Heart left ventricle (tissue), 16 donors: ENCODE measurements around the gene HOXB3. TPM values are rescaled to one million over a fixed set of nuclear protein-coding genes. Genes with fewer than 3 reads are reported as not detected.

Source experiments
- ATAC-seq, 4 donors: fragments of 200-7000 bp; cut with Tn5 transposase; one replicate each; pipeline ENCODE4 v1.9.1; 2020 to 2022; ENCODE audit warnings: moderate library complexity in 4 of 4, mild to moderate bottlenecking in 3 of 4, moderate number of reproducible peaks in 1 of 4
- DNase-seq, 5 donors: peaks; one replicate each; pipeline ENCODE4 v3.0.0-alpha.2; 2020
- H3K27ac ChIP-seq, 12 donors: fragments of 200-600 bp; sonication (generic) in 4 of 12; one replicate each; pipeline versions ENCODE4 v1.5.0 to v1.8.0; 2016 to 2022; ENCODE audit warnings: mild to moderate bottlenecking in 2 of 12
- H3K27me3 ChIP-seq, 9 donors: fragments of 200-600 bp; sonication (generic) in 2 of 9; one replicate each; pipeline versions ENCODE4 v1.5.1 to v1.8.0; 2016 to 2022; ENCODE audit warnings: mild to moderate bottlenecking in 3 of 9
- H3K36me3 ChIP-seq, 9 donors: fragments of 200-600 bp; sonication (generic) in 2 of 9; one replicate each; pipeline versions ENCODE4 v1.5.0 to v1.8.0; 2018 to 2022; ENCODE audit warnings: mild to moderate bottlenecking in 2 of 9
- H3K4me1 ChIP-seq, 12 donors: fragments of 200-600 bp; sonication (generic) in 4 of 12; one replicate each; pipeline versions ENCODE4 v1.5.0 to v1.8.0; 2016 to 2022; ENCODE audit warnings: mild to moderate bottlenecking in 3 of 12
- H3K4me3 ChIP-seq, 12 donors: fragments of 200-600 bp; sonication (generic) in 4 of 12; one replicate each; pipeline versions ENCODE4 v1.5.0 to v1.8.0; 2017 to 2022; ENCODE audit warnings: mild to moderate bottlenecking in 9 of 12, moderate library complexity in 4 of 12
- H3K9me3 ChIP-seq, 12 donors: fragments of 200-600 bp; sonication (generic) in 4 of 12; one replicate each; pipeline versions ENCODE4 v1.5.0 to v1.8.0; 2016 to 2022; ENCODE audit warnings: mild to moderate bottlenecking in 1 of 12
- POLR2A ChIP-seq, 2 donors: fragments of 450-650 bp; IDR thresholded peaks; one replicate each; pipeline ENCODE4 v1.6.1; 2017; ENCODE audit warnings: antibody characterized with exemption in 2 of 2, mild to moderate bottlenecking in 2 of 2, moderate library complexity in 2 of 2
- WGBS, 4 donors: extraction: QIAGEN DNeasy Blood & Tissue Kit in 2 of 4; methylation state at CpG; one replicate each; pipeline versions ENCODE4 v1.1.5 to v1.1.7; 2013 to 2018; 5-methylcytosine and 5-hydroxymethylcytosine counted together
- intact Hi-C, 10 donors: fragments of 100-400 bp; cut with DNase I; formaldehyde crosslinking; loops; one replicate each; pipeline versions ENCODE4 v1.11.1 to v1.14.2; 2022
- polyA plus RNA-seq, 2 donors: library from polyadenylated mRNA; stranded (reverse); fragments of 200-250 nt; gene quantifications; one replicate each; pipeline ENCODE4 v1.2.3, GENCODE V29; 2013
- total RNA-seq, 9 donors: library from RNA; depleted of rRNA in 2 of 9; stranded (reverse); fragments of >200 nt in 2 of 9; fragmentation: NEBNext Ultra II Directional in 3 of 9; extraction: Animal tissue kit (Norgen Biotek cat#: 25700) in 3 of 9; gene quantifications; one replicate each; pipeline versions ENCODE4 v1.1.0 to v1.2.4, GENCODE V29; 2016 to 2023
- TF ChIP-seq, protein P1 (sequence below), 12 donors: fragments of 200-600 bp; sonication (generic) in 4 of 12; IDR thresholded peaks; one replicate each; pipeline versions ENCODE4 v1.5.0 to v1.8.0; 2018 to 2022; ENCODE audit warnings: antibody characterized with exemption in 12 of 12, mild to moderate bottlenecking in 5 of 12
- donor health status: ischemic (EF 13 %, LVEDD 7.1; RV severe dilation, severe dysfunction).
- donor health status: healthy with polysubstance abuse.
- donor health status: DM: no; HTN: yes; CAD: no.
- donor health status: DM: no; HTN: no; CAD: no.
- donor health status: ischemic (EF 25% LVEDD 6.9; RV normal size, moderate dysfunction).
- donor health status: ischemic (EF 25% LVEDD 5.7; RV mildly dilated, moderate dysfunction).
- donor health status: healthy.
- donor health status: DM: yes; HTN: yes; CAD: no.
- donor health status: ischemic (EF 35%, LVEDD 5.7; RV mildly dilated, moderate dysfunction).
- donor health status: nonischemic (EF 11% LVEDD 7.7; RV severe dilation, severe dysfunction).
- donor health status: DM: yes; HTN: yes; CAD: no.
- donor health status: PGD.
- donor health status: ischemic (EF 29% LVEDD 5.4; RV normal size, mild dysfunction).
- donor health status: nonischemic (EF 23%, LVEDD 6.1; RV moderate dilation, normal function).

HOXB3 gene
- total and polyA plus RNA-seq, 11 donors, result 0.11 to 5.5 (median 2.0) TPM

DNA sequence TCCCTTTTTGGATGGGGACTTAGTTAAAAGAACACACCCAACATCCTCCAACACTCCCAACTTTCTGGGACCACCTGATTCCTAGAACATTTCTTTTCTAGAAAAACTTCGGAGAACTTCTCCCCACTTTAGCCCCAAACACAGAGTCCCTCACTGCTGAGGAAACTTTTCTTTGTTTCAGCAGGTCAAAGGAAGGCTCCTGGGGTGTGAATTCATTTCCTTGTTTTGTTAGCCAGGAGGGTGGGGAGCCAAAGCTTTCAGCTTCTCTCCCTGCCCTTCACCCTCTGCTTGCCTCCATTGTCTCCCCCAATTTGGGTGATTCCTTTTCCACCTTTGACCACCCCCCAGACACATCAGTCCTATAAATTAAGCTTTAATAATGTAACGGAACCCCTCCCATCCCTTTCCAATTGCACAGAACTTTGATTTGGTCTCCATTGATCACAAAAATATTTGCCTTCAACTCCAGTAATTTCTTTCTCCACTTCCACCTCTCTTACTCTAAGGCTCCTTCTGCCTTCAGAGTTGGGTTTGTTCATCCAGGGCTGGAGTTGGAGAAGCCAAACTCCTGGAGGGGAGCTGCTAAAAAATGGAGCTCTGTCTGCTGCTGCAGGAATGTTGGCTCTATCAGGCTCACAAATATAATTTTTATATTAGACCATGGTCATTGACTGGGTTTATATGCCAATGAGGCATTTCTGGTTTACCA is 22.2 kb downstream of the HOXB3 start:
- peaks cover 12 to 100% (median 93%) of the 10 kb centered on the region in 9 donors for H3K27me3 ChIP-seq
- ATAC-seq (peak in 1 of 4 donors; percentile 52), DNase-seq (no peak)
- peak overlapping the region in 9 of 12 donors; percentile 23 to 97 (median 60) for H3K27ac ChIP-seq
- H3K36me3 ChIP-seq, result no peaks in the 10 kb centered on the region
- H3K4me3 ChIP-seq, result peak overlapping the region in 1 of 12 donors; percentile 24
- 29 to 49% (median 46%) methylated on average over 2 of the region's 2 CpGs for WGBS, 4 donors
- H3K9me3 ChIP-seq, result no peaks in the 10 kb centered on the region
- peaks cover 0 to 43% (median 0%) of the 10 kb centered on the region in 12 donors for H3K4me1 ChIP-seq
- intact Hi-C loops, result no loop called here
- TF ChIP-seq POLR2A (IDR thresholded peaks at IDR 0.05), result no peak
- TF ChIP-seq, protein P1, sequence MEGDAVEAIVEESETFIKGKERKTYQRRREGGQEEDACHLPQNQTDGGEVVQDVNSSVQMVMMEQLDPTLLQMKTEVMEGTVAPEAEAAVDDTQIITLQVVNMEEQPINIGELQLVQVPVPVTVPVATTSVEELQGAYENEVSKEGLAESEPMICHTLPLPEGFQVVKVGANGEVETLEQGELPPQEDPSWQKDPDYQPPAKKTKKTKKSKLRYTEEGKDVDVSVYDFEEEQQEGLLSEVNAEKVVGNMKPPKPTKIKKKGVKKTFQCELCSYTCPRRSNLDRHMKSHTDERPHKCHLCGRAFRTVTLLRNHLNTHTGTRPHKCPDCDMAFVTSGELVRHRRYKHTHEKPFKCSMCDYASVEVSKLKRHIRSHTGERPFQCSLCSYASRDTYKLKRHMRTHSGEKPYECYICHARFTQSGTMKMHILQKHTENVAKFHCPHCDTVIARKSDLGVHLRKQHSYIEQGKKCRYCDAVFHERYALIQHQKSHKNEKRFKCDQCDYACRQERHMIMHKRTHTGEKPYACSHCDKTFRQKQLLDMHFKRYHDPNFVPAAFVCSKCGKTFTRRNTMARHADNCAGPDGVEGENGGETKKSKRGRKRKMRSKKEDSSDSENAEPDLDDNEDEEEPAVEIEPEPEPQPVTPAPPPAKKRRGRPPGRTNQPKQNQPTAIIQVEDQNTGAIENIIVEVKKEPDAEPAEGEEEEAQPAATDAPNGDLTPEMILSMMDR (IDR thresholded peaks at IDR 0.05), result no peak

DNA sequence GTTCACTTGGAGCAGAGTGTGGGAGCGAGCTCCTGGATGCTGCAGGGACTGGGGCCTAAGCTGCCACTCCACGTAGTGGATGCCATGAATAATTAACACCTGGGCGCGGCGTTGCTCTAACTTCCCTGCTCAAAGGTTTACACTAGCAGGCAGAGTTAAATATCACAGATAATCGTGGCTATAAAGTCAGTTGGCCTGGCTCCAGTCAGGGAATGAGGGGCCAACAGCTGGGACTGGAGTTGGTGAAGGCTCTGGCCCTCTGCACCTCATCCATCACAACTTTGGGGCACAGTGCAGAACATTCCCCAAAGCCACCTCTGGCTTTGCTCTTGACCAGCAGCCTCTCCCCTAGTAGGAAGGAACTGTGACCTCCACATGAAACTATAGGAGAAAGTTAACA is 22.8 kb downstream of the HOXB3 start:
- peak overlapping the region in 8 of 12 donors; percentile 38 to 97 (median 66) for H3K27ac ChIP-seq
- peaks cover 18 to 100% (median 87%) of the 10 kb centered on the region in 9 donors for H3K27me3 ChIP-seq
- no peak overlapping the region for H3K4me3 ChIP-seq
- no peaks in the 10 kb centered on the region for H3K9me3 ChIP-seq
- DNase-seq, result no peak
- H3K4me1 ChIP-seq, result peaks cover 0 to 43% (median 0%) of the 10 kb centered on the region in 12 donors
- no peak for ATAC-seq
- no peaks in the 10 kb centered on the region for H3K36me3 ChIP-seq
- intact Hi-C loops, result no loop called here
- no peak for TF ChIP-seq POLR2A (IDR thresholded peaks at IDR 0.05)
- TF ChIP-seq, protein P1 (IDR thresholded peaks at IDR 0.05), result no peak
- 40 to 56% (median 44%) methylated on average over 6 of the region's 6 CpGs for WGBS, 4 donors

DNA sequence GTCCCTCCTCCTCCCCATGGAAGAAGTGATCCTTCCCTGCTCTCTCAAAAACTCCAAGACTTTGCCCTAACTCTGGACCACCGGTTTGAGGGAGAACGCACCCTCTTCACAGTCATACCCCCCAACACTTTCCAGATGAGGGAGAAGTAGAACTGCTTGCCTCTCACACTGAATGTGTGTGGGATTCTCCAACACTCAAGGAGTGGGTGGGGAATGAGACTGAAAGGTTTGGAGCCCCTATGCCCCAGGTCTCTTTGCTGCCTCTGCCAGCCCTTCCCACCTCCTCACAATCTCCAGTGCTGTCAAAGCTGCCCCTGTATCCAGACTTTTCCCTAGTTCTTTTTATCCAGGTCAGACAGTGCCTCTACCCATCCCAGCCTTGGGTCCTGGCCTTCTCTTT is 23.3 kb downstream of the HOXB3 start:
- ATAC-seq (no peak), DNase-seq (no peak)
- H3K4me1 ChIP-seq, result peaks cover 0 to 43% (median 0%) of the 10 kb centered on the region in 12 donors
- intact Hi-C loops, result no loop called here
- no peaks in the 10 kb centered on the region for H3K9me3 ChIP-seq
- H3K27me3 ChIP-seq, result peaks cover 18 to 99% (median 82%) of the 10 kb centered on the region in 9 donors
- peak overlapping the region in 8 of 12 donors; percentile 38 to 97 (median 66) for H3K27ac ChIP-seq
- H3K4me3 ChIP-seq, result no peak overlapping the region
- 37 to 60% (median 43%) methylated on average over 2 of the region's 2 CpGs for WGBS, 4 donors
- TF ChIP-seq, protein P1 (IDR thresholded peaks at IDR 0.05), result no peak
- TF ChIP-seq POLR2A (IDR thresholded peaks at IDR 0.05), result no peak
- no peaks in the 10 kb centered on the region for H3K36me3 ChIP-seq

DNA sequence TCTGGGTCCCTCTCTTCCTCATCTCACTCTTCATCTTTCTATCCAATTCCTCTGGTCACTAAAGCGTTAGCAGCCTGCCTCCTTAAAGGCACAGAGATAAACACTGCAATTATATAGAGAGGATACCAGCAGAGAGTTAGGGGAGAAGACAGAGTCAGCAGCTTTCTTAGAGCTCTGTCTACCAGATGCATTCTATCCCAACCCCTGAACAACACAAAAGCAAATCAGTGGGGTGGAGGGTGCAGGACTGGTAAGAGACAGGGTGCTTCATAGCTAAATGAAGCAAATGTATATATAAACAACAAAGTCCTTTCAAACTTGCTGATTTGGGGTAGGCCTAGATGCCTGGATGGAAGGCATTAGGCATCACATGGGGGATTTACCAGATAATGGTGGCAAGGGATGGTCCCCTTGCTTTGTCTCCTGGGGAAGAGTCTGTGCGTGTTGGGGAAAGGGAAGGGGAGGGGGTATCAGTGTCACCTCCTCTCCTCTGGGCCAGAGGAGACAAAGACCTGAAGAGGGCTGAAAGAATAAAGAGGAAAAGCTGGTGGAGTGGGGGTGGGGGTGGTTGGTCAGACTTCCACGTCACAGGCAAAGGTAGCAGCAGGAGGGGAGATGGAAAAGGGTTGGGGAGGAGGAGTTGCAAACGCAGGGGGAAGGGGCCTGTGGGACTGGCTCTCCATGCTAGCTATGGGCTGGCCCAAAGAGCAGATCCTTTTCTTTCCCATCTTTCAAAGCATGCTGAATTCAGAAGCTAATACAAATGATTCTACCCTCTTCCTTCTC is 23.9 kb downstream of the HOXB3 start:
- no peaks in the 10 kb centered on the region for H3K9me3 ChIP-seq
- peaks cover 18 to 98% (median 78%) of the 10 kb centered on the region in 9 donors for H3K27me3 ChIP-seq
- DNase-seq (no peak), ATAC-seq (no peak)
- WGBS, 4 donors, result 34 to 63% (median 50%) methylated on average over 4 of the region's 4 CpGs
- intact Hi-C loops, result loop anchor here in 1 of 10 donors (2.0 kb wide), 1 partner anchor 13 kb away; the partner anchor contains the start of gene HOXB4
- TF ChIP-seq POLR2A (IDR thresholded peaks at IDR 0.05), result no peak
- TF ChIP-seq, protein P1 (IDR thresholded peaks at IDR 0.05), result no peak
- H3K36me3 ChIP-seq, result no peaks in the 10 kb centered on the region
- H3K4me3 ChIP-seq, result no peak overlapping the region
- H3K27ac ChIP-seq, result peak overlapping the region in 6 of 12 donors; percentile 43 to 97 (median 74)
- H3K4me1 ChIP-seq, result peaks cover 0 to 46% (median 0%) of the 10 kb centered on the region in 12 donors
